Loucy (cell line): ENCODE results near the gene APBB1.

Source experiments
- H2AFZ ChIP-seq: fragments of 200-600 bp; sonication (generic); 2 replicates; pipeline ENCODE4 v1.6.0; 2016; ENCODE audit warnings: antibody characterized with exemption, mild to moderate bottlenecking, low read length, moderate library complexity
- H3F3A ChIP-seq: fragments of 200-600 bp; 2 replicates; pipeline ENCODE4 v1.6.0; 2016; ENCODE audit warnings: antibody characterized with exemption, low read depth, mild to moderate bottlenecking
- H3K27me3 ChIP-seq: fragments of 200-600 bp; sonication (generic); 2 replicates; pipeline ENCODE4 v1.6.1; 2014; ENCODE audit warnings: low read length, mild to moderate bottlenecking; ENCODE audit not compliant: insufficient read depth, poor library complexity, severe bottlenecking
- H3K36me3 ChIP-seq: fragments of 200-600 bp; sonication (generic); 2 replicates; pipeline ENCODE4 v1.6.1; 2016; ENCODE audit warnings: low read length; ENCODE audit not compliant: insufficient read depth
- H3K4me1 ChIP-seq: fragments of 200-600 bp; sonication (generic); 2 replicates; pipeline ENCODE4 v1.5.1; 2014; ENCODE audit warnings: low read length, mild to moderate bottlenecking; ENCODE audit not compliant: insufficient read depth, poor library complexity, severe bottlenecking
- H3K4me2 ChIP-seq: fragments of 200-600 bp; sonication (generic); 2 replicates; pipeline ENCODE4 v1.6.0; 2014; ENCODE audit warnings: antibody characterized with exemption, low read length, low read depth, mild to moderate bottlenecking; ENCODE audit not compliant: poor library complexity, severe bottlenecking
- H3K4me3 ChIP-seq: fragments of 200-600 bp; sonication (generic); 2 replicates; pipeline ENCODE4 v1.5.1; 2014; ENCODE audit warnings: low read length, mild to moderate bottlenecking, mixed read lengths; ENCODE audit not compliant: poor library complexity, severe bottlenecking
- H3K79me2 ChIP-seq: fragments of 200-600 bp; sonication (generic); 2 replicates; pipeline ENCODE4 v1.6.1; 2014; ENCODE audit warnings: low read length; ENCODE audit not compliant: insufficient read depth
- H3K9ac ChIP-seq: fragments of 200-600 bp; sonication (generic); 2 replicates; pipeline ENCODE4 v1.6.0; 2014; ENCODE audit warnings: mild to moderate bottlenecking, low read depth, low read length, moderate library complexity; ENCODE audit not compliant: poor library complexity, severe bottlenecking
- H3K9me2 ChIP-seq: fragments of 200-600 bp; sonication (generic); replicated peaks from 2 replicates; pipeline ENCODE4 v1.6.1; 2016; ENCODE audit warnings: low read depth, low read length, mixed read lengths
- H3K9me3 ChIP-seq: fragments of 200-600 bp; sonication (generic); 2 replicates; pipeline ENCODE4 v1.6.1; 2014; ENCODE audit warnings: mild to moderate bottlenecking, antibody characterized with exemption, low read length, low read depth; ENCODE audit not compliant: insufficient read depth
- H4K20me1 ChIP-seq: fragments of 200-600 bp; sonication (generic); 2 replicates; pipeline ENCODE4 v1.6.0; 2014; ENCODE audit warnings: antibody characterized with exemption, low read length, mild to moderate bottlenecking; ENCODE audit not compliant: insufficient read depth, poor library complexity, severe bottlenecking
- EZH2phosphoT487 ChIP-seq: fragments of 200-600 bp; IDR thresholded peaks from 2 replicates; pipeline ENCODE4 v1.6.1; 2018; ENCODE audit warnings: antibody characterized with exemption, mild to moderate bottlenecking, moderate library complexity, borderline replicate concordance
- TF ChIP-seq, protein P1 (sequence below): fragments of 200-600 bp; sonication (generic); conservative IDR thresholded peaks from 2 replicates; pipeline ENCODE4 v1.5.1; 2014; ENCODE audit warnings: mild to moderate bottlenecking, antibody characterized with exemption, low read length

Gene APBB1

DNA sequence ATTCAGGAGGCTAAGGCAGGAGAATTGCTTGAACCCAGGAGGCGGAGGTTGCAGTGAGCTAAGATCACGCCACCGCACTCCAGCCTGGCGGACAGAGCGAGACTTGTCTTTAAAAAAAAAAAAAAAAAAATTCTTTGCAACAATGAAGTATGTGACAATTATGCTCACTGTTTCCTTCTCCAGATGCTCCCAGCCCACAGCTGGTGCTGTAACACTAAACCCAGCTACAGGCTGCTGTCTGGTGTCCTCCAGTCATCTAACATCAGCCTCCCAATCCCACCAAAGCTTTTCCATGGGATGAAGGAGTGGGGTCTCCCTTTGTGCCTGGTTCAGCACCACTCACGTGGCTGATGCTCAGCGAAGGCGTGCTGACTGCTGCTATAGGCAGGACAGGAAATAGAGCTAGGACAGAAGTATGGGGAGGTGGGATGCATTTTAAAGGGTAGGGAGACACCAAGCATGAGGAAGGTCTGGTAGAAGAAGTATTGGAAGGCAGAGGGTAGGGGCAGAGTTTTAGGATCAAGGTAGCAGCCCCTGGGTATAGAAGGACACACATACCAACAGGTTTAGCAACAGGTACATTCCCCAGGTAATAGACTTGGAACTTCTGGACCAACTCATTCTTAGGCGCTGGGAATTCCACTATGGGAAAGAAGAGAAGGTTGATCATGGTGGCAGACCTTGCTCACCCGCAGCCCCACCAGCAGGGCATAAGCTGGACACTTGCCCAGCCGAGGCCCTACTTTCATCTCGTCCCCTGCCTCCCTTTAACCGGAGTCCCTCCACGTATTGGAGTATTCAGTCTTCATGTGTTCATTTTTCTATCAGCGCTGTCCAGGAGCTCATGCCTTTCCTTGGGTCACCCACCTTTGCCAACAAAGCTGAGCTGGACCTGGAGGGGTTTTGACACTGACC, 18.2 kb downstream of the APBB1 start:
- Histone ChIP-seq H3K9me3 (no peaks in the 10 kb centered on the region), H3K4me1 (peaks cover 34% of the 10 kb centered on the region), H3K9me2 (no peaks in the 10 kb centered on the region), H3K4me2 (no peak overlapping the region), H3K36me3 (no peaks in the 10 kb centered on the region), H3F3A (no peaks in the 10 kb centered on the region), H2AFZ (no peak overlapping the region), H3K27me3 (no peaks in the 10 kb centered on the region), H4K20me1 (no peaks in the 10 kb centered on the region), H3K79me2 (no peaks in the 10 kb centered on the region), H3K9ac (no peak overlapping the region), H3K4me3 (no peak overlapping the region)
- no peak for TF ChIP-seq EZH2phosphoT487
- TF ChIP-seq, protein P1, sequence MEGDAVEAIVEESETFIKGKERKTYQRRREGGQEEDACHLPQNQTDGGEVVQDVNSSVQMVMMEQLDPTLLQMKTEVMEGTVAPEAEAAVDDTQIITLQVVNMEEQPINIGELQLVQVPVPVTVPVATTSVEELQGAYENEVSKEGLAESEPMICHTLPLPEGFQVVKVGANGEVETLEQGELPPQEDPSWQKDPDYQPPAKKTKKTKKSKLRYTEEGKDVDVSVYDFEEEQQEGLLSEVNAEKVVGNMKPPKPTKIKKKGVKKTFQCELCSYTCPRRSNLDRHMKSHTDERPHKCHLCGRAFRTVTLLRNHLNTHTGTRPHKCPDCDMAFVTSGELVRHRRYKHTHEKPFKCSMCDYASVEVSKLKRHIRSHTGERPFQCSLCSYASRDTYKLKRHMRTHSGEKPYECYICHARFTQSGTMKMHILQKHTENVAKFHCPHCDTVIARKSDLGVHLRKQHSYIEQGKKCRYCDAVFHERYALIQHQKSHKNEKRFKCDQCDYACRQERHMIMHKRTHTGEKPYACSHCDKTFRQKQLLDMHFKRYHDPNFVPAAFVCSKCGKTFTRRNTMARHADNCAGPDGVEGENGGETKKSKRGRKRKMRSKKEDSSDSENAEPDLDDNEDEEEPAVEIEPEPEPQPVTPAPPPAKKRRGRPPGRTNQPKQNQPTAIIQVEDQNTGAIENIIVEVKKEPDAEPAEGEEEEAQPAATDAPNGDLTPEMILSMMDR = no peak

DNA sequence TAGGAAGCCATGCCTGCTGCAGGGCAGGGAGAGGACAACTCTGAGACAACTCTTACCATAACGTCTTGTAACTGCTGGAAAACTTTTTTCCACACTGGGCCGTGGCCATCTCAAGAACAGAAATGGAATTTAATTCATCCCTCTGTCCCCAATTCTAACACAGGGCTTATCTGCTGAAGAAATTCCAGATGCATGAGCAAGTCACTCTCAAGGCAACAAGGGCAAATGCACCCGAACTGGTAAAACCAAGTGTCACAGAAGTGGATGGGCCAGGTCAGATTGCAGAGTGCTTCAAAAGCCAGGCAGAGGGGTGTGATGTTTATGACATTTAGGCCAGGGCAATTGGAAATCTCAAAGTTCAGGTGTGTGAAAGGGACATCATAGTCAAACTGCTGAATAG, 21.3 kb downstream of the APBB1 start:
- no peaks in the 10 kb centered on the region for H3K27me3 ChIP-seq
- H3K4me2 ChIP-seq = no peak overlapping the region
- no peaks in the 10 kb centered on the region for H3K9me2 ChIP-seq
- no peak overlapping the region for H3K4me3 ChIP-seq
- no peak for TF ChIP-seq EZH2phosphoT487
- TF ChIP-seq, protein P1 = no peak
- H3F3A ChIP-seq = no peaks in the 10 kb centered on the region
- no peak overlapping the region for H3K9ac ChIP-seq
- no peak overlapping the region for H2AFZ ChIP-seq
- H3K79me2 ChIP-seq = no peaks in the 10 kb centered on the region
- no peaks in the 10 kb centered on the region for H3K36me3 ChIP-seq
- H3K4me1 ChIP-seq = peaks cover 14% of the 10 kb centered on the region
- H3K9me3 ChIP-seq = no peaks in the 10 kb centered on the region
- no peaks in the 10 kb centered on the region for H4K20me1 ChIP-seq

DNA sequence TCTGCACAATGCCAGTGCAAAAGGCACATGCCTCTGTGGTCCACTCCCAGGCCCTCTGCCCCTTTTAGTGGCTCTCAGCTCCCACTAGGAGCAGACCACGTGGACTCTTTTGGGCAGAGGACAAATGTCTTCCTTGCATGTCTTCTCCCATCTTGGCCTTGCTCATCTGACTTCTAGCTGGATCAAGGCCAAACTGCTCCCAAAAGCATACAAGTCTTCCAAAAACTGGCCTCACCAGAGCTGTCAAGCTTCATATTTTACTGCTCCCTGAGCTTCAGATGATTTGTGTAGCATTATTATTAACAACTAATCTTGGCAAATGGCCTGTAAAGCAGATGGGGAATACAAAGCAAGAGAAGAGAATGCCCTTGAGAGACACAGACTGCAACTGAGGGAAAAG, 21.7 kb downstream of the APBB1 start:
- Histone ChIP-seq H3K27me3 (no peaks in the 10 kb centered on the region), H3K9me3 (no peaks in the 10 kb centered on the region), H3K79me2 (no peaks in the 10 kb centered on the region), H2AFZ (no peak overlapping the region), H3K4me2 (no peak overlapping the region), H3K9me2 (no peaks in the 10 kb centered on the region), H3K36me3 (no peaks in the 10 kb centered on the region), H3K4me1 (peaks cover 9% of the 10 kb centered on the region), H3F3A (no peaks in the 10 kb centered on the region), H3K9ac (no peak overlapping the region), H3K4me3 (no peak overlapping the region), H4K20me1 (no peaks in the 10 kb centered on the region)
- TF ChIP-seq, protein P1 = no peak
- no peak for TF ChIP-seq EZH2phosphoT487
